G401.6 (cell line): ENCODE measurements around the gene KCNT1.

Source experiments
- FAIRE-seq: peaks from 2 replicates; lab custom pipeline; 2012; peaks lifted over from hg19 to GRCh38; lab: Jason Lieb, UNC

The KCNT1 gene

DNA sequence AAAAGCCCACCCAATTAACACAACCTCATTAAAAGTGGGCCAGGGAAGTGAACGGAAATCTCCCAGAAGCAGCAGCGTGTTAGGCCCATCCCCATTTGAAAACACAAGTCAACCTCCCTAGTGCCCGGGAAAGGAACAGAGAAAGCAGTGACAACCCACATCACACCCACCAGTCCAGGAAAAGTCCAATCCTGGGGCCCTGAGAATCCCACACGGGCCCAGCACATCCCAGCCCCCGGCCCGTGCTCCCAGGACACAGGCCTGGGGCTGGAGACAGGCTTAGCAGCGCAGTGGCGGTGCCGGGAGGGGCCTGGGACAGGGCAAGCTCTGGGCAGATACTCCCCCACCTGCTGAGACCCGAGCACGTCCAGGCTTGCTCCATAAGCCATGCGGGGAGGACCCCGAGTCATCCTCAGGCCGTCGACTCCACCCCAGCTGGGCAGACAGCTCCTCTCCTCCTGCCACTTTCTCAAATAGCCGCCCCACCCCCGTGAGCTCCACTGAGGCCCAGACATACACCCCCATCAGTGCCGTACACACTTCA, 101.0 kb downstream of the KCNT1 start:
- no peak for FAIRE-seq

DNA sequence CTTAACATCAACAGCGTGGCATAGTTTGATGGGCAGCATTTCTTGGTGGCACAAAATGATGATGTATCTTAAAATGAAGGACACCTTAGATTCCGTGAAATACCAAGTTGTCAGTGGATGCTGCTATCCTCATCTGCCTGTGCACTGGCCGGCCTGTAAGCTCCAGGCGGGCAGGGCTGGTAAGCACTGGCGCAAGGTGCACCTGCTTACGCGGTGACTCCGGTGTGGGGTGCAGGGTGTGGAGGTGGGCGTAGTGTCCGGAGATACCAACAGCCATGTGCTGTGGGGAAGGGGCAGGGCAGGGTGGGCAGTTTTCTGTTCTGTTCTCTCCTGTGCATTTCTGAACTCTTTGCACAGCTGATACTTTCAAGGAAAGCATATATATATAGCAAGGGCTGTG, 101.5 kb downstream of the KCNT1 start:
- FAIRE-seq: no peak

DNA sequence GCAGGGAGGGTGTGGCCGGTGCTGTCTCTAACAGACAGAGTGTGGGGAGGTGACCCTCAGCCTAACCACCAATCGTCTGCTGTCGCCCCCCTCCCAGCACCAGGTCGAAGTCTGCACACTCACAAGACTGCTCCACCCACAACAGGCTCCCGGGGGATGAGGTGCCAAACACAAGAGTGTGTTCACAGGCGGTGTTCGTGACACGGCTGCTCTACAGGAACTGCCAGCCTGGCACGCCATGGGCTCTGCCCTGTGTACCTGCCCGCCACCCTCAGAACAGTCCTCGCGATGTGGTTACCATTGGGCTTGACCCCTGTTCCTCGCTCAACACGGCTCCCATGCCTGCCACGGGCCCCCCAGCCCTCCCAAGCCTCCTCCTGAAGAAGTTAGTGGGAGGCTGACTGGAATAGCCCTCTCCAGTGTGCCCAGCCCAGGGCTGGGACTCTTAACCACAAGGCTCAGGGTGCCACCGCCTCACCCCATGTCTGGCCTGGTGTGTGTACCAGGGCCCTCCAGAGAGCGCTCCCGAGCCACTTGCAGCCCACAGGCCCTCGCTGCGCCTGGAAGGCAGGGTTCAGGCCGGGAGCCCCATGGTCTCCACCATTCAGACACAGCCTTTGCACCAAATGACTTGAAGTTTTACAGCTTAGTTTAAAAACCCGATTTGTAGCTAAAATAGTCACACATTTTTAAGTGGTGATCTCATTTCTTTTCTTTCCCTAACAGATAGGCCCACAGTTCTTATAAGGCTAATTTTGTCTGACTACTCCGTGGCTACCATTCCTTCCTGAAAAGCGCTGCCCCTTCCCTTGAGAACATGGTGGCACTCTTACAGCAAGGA, 102.8 kb downstream of the KCNT1 start:
- FAIRE-seq: no peak

DNA sequence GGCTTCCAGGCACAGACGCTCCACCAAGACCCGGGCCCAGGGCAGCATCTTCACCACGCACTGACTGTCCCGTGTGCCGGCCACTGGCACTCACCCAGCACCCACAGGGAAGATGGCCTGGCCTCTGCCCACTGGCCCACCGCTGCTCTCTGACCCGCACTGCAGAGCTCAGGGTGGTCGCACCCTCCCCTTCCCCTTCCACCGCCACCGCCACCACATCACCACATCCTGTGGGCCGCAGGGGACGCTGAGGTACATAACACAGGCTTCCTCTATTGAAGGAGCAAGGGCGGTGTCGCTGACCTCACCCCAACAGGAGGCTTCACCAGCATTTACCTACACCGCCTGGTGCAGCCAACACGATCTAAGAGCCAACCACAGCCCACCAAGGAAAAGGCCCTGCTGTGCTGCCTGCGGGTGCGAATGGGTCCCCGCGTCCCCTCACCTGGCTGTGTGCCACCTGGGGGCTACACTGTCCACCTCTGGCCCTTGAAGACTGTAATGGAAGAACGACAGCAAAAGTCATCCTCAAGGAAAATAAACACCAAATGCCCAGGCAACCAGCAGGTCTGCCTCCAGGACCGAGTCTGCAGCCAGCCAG, 103.5 kb downstream of the KCNT1 start:
- no peak for FAIRE-seq

GRCh38 chr9:135809166-135809565, 107.2 kb downstream of the KCNT1 start:
- FAIRE-seq: no peak

- FAIRE-seq: no peak
These were observed 109.0 kb downstream of the KCNT1 start for GRCh38 chr9:135810806-135811575.

GRCh38 chr9:135811801-135812200, 109.8 kb downstream of the KCNT1 start:
- no peak for FAIRE-seq

DNA sequence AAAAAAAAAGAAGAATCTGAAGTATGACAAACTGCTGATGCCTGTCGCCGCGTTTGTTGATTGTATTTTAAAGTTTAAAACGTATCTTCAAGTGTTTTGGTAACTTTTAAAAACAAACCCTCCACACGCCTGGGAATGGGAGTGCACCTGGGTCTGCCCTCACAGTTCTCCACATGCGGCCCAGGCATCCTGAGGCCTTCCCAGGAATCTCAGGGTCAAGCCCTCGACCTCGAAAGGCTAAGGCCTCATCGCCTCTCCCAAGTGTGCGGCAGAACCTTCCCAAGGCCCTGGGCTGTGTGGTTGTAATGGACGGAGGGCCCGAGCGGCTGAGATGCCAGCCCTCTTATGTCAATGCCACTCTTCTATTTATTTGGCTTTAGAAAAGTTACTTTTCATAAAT, 111.0 kb downstream of the KCNT1 start:
- FAIRE-seq: no peak

GRCh38 chr9:135813671-135814290, 111.8 kb downstream of the KCNT1 start:
- no peak for FAIRE-seq

DNA sequence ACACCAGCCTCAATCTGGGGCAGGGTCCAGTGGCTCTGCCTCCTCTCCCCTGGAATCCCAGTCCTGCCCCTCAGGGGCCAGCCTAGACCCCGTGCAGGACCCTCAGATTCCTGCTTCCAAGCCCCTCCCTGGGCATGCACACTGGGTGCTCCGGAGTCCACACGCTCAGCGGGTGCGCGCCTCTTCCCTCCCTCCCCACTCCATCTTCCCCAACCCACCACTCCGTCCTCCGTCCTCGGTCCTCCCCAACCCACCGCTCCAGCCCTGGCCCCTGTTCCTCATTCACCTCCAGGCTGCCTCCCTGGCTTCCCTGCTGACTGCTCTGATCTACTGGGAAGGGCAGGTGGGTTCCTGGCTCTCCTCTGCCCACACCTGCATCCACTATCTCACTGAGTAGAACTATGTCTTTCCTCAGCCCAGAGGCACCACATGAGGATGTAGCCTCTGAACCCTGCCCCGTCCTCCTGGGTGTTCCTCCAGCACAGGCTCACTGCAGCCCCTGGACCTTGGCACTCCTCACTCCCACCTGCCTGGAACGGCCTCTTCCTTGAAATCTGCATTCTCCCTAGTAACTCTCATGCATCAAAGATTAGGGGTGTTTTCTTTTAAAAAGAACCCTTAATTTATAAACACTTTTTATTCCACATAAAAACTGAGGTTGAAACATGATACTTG, 112.6 kb downstream of the KCNT1 start:
- no peak for FAIRE-seq

GRCh38 chr9:135815413-135815812, 113.4 kb downstream of the KCNT1 start:
- no peak for FAIRE-seq

DNA sequence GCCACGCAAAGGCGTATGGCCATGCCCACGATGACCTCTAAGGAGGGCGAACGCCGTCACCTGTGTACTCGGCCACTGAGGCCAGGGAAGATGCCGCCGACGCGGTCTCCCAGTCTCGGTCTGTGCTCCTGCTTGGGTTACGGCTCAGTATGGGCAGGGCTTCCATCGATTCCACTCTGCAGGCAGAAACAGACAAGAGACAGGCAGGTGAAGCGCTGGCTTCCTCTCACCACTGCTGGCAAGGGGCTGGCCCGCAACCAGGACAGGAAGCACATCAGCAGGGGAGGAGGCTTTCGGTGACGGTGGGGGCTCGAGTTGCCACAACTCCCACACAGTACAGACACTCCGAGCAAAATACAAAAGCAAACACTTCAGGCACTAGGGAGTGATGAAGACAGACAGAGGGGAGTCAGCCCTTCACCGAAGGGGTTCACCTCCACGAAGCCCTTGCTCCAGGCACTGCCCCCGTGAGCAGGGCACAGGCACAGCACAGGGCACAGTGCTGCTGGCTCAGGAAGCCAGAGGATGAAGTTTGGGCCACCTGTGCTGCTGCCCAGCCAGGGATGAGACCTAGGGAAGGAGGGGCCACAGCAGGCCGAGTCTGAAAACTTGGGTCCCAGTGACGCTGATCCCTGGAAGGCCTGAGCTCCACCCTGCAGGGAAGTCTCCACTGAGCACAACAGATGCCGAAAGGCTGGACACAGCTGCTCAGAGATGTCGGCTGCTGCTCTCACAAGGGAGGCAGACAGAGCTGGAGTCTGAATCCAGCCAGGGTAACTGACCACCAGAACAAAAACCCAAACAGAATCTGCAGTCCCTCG, 114.1 kb downstream of the KCNT1 start:
- FAIRE-seq: no peak

DNA sequence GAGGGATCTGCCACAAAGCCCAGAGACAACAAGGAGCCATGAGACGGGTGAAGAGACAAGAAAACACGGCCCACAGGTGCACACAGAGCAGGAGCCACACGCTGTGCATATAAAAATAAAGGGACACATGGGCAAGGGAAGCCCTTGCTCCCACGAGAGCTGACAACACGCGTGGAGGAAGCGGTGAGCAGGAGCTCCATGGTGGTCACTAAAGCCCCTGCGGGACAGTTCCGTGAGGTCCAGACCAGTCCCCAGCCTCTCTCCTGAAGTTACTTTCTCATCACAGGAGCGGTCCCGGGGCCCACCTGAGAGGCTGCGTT, 114.6 kb downstream of the KCNT1 start:
- FAIRE-seq: no peak

DNA sequence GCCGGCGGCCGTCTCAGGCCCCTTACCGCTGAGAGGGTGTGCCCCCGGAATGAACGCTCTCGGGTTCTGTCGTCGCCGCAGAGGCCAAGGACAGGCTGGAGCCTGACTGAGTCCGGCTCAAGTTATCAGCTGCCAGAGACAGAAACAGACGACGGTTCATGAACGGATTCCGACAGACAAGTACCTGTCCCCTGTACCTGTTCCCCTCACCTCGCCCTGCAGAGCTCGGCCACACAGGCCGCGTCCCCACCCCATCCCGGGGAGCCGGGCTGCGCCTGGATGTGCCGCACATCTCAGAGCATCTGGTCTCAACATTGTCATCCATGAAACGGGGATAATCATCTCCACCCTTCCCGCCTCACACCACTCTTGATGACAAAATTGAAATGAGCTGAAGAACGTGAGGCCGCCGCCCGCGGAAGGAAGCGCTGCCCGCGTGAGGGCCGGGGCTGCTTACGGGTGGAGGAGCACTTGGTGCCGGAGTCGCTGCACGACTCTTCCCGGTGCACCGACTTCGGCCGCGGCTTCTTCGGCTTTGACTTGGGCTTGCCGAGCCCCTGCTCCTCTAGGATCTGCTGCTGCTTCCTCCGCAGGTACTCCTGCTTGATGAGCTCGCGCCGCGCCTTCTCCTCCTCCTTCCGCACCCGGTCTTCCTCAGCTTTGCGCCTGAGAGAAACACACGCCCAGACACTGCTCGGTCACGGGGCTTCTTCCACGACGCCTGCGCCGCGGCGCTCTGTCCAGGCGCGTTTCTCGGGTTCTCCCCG, 116.1 kb downstream of the KCNT1 start:
- no peak for FAIRE-seq

- no peak for FAIRE-seq
These were observed 116.9 kb downstream of the KCNT1 start for GRCh38 chr9:135818718-135819475.

- FAIRE-seq: no peak
These were observed 117.9 kb downstream of the KCNT1 start for GRCh38 chr9:135819905-135820304.

- FAIRE-seq: no peak
These were observed 118.7 kb downstream of the KCNT1 start for GRCh38 chr9:135820661-135821060.

DNA sequence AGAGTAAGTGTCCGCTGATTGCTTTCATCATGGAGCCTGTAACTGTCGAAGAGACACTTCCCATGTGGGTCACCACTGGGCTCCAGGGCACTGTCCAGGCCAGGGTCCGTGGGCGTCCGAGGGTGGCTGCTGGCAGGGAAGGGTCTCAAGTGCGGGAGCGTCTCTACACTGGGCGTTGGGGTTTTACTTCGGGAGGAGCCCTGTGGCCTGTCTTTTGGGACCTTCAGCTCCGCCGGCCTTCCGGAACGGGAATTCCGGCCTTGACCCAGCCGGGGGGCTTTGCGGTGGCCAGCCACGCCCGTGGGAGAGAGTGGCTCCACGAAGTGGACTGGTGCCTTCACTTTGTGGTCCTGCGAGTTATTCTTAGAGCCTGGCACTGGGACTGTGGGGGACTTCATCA, 119.1 kb downstream of the KCNT1 start:
- no peak for FAIRE-seq

- no peak for FAIRE-seq
These were observed 119.9 kb downstream of the KCNT1 start for GRCh38 chr9:135821733-135822373.
